Stimulated activated naive CD8-positive, alpha-beta T cell treated with anti-CD3 and anti-CD28 coated beads, Interleukin-15, Interleukin-2, amounts not matched to agents 100 U/mL and 50 U/mL, for 24 hours (primary cell): ENCODE data around the gene SH3BP2.

Source experiments
- ATAC-seq: fragments of 150-1000 bp; cut with Tn5 transposase; one replicate; pipeline ENCODE4 v1.10.0; 2021
- DNase-seq: peaks from one replicate; pipeline ENCODE4 v3.0.0; 2021

The SH3BP2 gene

DNA sequence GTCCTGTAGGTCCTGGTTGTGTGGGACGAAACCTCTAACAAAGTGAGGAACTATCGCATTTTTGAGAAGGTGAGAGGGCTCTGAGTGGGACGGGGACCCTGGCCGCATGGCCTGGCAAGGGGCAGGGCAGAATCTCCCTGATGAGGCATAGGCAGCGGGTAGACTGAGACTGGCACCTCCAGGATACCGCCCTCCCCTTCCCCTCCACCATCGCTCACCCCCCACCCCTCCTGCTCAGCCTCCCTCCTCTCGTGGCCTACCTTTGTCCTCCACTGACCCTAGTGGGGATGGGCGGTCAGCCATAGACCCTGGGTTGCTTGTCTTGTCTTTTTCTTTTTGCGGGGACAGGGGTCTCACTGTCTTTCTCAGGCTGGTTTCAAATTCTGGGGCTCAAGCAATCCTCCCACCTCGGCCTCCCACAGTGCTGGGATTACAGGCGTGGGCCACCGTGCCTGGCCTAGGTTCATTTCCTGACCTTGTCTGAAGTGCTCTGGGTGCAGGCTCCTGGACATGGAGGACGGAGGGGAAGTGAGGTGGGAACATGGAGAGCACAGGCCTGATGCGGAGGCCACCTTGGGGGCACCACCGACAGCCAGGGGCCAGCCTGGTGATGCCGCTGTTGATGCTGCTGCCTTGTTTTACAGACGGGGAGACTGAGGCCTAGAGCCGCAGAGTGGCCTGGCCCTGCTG is 40.2 kb downstream of the SH3BP2 start:
- DNase-seq (no peak), ATAC-seq (no peak)

DNA sequence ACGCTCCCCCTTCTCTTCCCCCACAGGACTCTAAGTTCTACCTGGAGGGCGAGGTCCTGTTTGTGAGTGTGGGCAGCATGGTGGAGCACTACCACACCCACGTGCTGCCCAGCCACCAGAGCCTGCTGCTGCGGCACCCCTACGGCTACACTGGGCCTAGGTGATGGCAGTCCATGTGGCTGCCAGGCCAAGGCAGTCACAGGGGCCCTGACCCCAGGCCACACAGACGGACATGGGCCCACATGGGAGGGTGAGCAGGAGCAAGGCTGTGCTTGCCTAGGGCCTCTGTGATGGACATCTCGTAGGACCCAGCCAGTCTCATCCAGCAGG is 40.8 kb downstream of the SH3BP2 start:
- ATAC-seq: no peak
- no peak for DNase-seq

DNA sequence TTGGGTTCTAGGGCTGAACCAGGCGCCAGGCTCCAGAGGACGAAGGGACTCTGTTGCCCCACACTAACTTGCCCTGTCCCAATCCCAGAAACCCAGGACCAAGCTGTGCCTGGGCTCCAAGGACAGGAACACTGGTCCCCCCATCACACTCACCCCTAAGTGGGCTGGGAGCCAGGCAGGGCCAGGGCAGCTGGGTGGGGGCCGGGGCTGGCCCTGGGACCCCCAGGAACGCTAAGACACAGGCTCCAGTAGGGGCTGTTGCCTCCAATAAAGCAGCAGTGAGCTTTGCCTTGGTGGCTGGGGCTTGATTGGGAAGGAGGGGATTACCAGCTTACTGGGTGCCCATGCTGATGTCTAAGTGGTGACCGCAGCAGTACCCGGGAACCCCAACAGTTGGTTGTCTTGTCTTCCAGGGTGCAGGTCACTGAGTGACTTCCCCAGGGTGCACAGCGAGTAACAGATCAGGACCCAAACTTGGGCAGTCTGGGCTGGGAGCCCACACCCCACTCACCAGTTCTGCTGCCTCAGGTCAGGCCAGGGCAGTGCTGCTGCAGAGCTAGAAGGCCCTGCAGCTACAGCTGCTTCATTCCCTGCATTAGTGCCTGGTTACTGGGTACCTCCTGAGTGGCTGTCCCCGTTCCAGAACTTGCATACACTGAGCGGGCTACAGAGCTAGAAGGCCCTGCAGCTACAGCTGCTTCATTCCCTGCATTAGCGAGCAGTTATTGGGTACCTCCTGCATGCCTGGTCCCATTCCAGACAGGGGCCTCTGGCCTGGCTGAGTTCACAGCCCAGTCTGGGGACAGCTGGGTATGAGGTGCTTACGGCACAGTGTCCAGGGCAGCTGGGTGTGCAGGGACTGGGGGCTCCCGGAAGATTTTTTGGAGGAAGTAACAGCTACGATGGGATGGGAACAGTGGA is 41.4 kb downstream of the SH3BP2 start:
- no peak for ATAC-seq
- DNase-seq: no peak

DNA sequence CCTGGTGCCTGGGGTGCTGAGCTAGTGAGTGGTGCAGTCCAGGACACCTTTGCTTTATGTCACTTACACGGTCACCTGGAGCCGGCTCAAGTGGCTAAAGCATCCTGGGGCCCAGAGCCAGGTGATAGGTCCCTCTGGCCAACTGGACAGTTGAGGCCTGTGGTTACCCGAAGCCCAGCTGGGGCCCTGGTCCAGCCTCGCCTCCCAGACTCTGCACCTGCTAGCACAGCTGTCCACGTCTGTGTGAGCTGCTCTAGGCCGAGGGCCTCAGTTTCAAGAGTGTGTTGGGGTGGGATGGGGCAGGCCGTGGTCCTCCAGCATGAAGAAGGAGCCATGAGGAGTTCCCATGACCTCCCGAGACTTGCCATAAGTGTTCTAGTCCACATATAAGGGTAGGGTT is 43.1 kb downstream of the SH3BP2 start:
- DNase-seq (no peak), ATAC-seq (no peak)

DNA sequence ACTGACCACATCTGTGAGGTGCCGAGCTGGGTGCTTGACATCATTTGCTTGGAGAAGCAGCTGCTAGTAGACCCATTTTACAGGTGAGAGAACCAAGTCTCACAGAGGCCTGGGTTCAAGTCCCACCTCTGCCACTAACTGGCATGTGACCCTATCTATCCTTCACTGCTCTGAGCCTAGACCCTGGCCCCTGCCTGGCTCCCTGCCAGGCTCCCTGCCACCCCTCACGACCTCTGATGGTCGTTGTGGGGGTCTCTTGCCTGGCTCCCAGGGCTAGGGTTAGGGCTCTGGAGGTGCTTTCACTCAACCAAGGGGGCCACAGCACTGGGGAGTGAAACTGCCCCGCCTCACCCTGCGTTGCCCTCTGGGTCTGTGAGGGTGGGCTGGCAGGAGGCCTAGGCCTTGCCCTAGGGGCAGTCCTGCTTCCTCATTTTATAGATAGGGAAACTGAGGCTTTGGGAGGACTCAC is 43.5 kb downstream of the SH3BP2 start:
- no peak for DNase-seq
- no peak for ATAC-seq

DNA sequence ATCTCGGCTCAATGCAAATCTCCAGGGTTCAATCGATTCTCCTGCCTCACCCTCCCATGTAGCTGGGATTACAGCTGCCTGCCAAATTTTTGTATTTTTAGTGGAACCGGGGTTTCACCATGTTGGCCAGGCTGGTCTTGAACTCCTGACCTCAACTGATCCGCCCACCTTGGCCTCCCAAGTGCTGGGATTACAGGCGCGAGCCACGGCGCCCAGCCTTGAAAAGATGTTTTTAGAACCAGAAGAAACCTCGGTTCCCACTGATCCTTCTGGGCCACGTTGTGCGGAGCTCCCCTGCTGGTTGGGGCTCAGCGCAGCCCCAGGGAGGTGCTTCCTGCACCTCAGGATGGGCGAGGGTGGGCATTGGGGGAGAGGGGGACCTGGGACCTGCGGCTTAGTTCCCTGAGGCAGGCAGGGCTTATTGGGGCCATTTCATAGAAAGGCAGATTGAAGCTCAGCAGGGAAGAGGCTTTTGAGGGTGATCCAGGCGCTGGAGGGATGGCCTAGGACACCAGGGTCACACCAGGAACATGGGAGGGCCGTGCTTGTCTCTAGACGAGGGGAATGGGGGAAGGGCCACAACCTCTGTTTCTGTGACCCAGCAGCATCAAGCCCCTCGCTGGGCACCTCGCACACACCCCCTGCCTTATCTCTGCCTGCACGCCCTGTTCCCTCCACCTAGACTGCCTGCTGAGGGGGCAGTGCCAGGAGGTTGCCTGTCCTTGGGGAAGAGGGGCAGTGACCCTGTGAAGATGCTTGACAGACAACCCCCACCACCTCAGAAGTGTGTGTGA is 44.4 kb downstream of the SH3BP2 start:
- ATAC-seq: no peak
- no peak for DNase-seq

DNA sequence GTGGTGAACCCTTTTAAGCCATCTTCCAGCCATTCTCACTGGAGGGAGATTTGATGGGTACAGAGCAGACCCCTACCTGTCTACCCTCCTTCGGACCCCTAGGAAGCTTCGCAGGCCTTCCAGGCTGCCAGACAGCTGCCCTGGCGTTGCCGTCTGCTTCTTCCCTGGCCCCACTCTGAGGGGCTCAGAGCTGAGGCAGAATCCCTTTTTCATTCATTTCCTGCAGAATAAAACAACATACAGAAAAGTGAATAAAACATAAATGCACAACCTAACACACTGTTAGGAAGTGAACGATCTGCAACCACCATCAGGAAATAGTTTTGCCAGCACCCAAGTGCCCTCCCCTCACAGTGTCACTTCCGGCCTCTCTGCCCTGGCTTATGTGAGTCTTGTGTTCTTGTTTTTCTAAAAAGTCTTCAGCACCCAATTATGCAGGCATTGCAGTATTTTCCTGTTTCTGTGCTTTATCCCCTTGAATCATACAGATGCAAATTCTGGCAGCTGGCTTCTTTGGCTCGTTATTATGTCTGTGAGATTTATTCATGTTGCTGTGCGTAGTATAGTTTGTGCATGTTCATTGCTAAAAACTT is 45.1 kb downstream of the SH3BP2 start:
- DNase-seq (peak; percentile 65), ATAC-seq (peak; percentile 83)

DNA sequence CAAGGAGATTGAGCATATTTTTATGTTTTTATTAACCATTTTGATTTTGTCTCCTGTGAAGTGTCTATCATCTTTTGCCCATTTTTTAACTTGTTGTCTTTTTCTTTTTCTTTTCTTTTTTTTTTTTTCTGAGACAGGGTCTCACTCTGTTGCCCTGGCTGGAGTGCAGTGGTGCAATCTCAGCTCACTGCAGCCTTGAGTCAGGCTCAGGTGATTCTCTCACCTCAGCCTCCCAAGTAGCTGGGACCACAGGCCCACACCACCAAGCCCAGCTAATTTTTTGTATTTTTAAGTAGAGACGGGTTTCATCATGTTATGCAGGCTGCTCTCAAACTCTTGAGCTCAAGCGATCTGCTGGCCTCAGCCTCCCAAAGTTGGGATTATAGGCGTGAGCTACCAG is 46.2 kb downstream of the SH3BP2 start:
- ATAC-seq (no peak), DNase-seq (no peak)

DNA sequence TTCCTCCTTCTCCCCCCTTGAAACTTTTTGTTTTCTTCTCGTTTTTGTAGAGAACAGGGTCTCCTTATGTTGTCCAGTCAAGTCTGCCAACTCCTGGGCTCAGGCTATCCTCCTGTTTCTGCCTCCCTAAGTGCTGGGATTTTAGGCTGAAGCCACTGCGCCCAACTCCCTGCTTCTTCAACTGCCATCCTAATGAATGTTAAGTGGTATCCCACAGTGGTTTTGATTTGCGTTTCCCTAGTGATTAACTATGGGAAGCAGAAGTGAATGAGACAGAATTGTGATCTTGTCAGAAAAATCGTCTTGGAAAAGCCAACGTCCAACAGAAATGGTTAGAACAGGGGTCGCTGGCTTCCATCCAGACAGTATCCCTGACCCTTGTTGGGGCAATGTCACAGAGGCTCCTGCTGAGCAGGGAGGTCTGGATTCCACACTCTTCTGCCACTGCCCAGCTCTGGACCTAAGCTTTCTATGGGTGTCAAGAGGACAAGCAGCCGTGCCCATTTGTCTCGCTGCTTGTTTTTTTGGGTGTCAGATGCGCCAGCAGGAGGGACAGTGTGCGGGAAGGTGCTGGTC is 49.9 kb downstream of the SH3BP2 start:
- DNase-seq (no peak), ATAC-seq (no peak)

DNA sequence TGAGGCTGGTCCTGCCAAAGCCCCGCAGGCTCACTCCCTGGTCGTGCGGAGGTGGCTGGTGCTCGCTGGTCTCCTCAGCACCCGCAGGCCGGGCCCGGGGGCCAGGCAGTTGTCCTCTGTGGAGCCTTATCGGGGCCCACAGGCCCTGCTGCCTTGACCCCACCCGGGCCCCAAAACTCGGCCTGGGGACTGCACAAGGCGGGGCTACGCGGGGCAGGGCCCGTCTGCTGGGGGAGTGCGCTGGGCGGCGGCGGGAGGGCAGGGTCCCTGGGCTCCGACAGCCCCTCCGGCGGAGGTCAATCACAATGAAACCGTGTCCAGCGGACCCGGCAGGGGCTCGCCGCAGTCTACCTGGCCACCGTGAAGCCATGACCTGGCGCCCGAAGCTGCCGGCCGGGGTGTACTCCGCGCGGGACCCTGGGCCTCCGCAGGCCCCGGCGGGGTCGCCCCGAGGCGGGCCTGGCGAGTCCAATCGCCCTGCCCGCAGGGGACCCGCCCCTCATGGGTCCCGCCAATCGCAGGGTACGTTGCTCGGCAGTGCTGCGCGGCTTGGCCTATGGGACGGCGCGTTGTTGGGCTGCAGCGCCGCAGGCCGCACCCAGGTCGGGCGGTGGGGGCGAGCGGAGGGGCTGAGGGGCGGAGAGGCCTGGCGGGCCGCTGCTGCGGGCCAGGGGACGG is 50.5 kb downstream of the SH3BP2 start, which contains the start of gene ADD1:
Gene ADD1, plus strand, starts transcription at position 582 of the 678 bp plus-strand sequence. CDS start 32,072 bp downstream, outside the sequence.
- DNase-seq: peak; percentile 94
- ATAC-seq: peak; percentile 99

DNA sequence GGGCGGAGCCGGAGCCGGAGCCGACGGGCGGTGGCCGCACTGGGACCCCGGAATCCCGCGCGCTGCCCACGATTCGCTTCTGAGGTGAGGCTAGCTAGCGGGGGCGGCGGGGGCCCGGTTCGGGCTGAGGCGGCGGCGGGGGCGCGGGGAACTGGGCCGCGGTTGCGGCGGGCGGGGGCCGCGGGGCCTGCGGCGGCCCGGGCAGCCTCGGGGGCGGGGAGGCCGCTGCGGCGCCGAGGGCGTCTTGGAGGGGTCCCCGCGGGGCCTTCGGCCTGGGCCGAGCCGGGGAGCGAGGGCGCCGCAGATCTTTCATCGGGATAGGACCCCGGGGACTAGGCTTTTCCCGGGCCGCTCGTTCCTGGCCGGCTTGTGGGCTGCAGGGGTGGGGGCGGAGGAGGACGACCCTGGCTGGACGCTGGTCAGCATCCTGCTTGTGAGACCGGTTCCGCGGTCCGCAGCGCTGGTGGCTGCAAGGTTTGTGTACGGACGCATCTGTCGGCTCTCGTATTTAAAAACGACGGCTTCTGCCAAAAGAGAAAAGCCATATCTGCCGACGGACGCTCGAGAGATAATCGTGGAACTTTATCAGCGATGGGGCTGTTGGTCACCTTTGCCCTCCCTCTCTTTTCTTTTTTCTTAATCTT is 51.2 kb downstream of the SH3BP2 start:
- peak; percentile 10 for ATAC-seq
- DNase-seq: no peak

DNA sequence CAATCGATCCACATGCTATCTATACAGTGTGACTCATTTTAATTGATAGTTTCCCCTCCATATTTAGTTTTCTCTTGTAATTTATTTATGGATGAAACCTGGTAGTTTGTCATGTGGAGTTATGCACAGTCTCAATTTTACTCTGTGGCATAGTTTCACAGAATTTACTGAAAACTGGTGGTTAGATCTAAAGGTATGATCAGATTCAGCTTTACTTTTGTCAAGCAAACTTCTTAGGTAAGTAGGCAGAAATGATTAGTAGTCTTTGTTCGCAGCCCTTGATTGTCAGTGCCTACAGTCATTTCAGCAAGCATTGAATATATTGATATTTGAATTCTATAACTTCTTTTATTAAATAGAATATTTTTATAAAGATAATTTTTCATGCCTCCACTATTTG is 53.3 kb downstream of the SH3BP2 start:
- ATAC-seq (no peak), DNase-seq (no peak)

DNA sequence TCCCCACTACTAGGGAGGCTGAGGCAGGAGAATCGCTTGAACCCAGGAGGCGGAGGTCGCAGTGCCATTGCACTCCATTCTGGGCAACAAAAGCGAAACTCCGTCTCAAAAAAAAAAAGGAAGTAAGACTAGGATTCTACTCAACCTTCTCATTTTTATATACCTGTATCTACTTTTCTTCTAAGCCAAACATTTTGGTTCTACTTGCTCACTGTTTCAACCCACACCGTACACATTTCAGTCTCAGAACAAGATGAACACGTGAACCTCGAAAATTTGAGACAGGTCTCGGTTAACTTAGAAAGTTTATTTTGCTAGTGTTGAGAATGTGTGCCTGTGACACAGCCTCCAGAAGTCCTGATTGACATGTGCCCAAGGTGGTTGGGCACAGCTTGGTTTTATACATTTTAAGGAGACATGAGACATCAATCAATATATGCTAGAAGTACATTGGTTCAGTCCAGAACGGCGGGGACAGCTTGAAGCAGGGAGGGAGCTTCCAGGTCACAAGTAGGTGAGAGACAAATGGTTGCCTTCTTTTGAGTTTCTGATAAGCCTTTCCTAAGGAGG is 54.5 kb downstream of the SH3BP2 start:
- ATAC-seq (no peak), DNase-seq (no peak)

DNA sequence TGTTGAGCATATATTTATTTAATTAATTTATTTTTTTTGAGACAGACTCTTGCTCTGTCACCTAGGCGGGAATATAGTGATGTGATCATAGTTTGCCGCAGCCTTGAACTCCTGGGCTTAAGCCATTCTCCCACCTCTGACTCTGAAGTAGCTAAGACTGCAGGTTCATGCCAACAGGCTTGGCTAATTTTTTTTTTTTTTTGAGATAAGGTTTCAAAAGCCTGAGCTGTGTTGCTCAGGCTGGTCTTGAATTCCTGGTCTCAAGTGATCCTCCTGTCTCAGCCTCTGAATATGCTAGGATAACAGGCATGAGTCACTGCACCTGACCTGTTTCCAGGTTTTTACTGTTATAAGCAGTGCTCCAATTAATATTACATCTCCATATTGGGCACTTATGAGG is 55.6 kb downstream of the SH3BP2 start:
- DNase-seq: no peak
- ATAC-seq: no peak

DNA sequence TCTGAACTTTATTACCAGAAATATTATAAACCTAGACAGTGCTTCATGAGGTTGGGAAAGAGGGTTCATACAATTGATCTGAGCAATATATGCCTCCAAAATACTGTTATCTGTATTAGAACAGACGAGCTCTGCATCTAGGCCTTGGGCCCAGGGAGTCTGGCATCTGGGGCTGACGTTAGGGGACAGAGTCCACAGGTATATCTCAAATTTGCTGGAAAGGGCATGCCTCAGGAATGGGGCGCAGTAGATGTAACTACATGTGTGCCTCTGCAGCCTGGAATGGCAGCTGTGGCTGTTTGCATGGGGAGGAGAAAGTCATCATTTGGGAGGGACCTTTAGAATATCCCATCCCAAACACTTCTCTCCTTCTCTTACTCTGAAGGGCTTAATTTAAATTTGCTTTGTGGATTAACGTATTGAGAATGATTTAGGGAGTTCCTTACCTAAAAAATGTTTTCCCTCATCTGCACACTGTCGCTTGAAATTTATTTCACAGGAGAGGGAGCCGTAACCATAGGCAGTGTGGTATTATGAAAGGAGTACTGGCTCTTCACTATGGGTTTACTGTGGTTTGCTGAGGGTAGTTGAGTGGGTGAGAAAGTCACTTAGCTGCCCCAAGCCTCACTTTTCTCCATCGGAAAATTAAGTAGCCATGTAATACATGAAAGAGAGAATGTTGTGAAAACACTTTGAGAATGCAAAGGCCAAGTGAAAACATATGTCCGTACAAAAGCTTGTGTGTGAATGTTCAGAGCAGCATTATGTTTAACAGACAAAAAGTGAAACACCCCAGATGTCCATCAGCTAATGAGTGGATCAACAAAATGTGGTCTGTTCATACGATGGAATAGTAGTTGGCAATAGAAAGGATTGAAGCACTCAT is 56.6 kb downstream of the SH3BP2 start:
- no peak for ATAC-seq
- DNase-seq: no peak

DNA sequence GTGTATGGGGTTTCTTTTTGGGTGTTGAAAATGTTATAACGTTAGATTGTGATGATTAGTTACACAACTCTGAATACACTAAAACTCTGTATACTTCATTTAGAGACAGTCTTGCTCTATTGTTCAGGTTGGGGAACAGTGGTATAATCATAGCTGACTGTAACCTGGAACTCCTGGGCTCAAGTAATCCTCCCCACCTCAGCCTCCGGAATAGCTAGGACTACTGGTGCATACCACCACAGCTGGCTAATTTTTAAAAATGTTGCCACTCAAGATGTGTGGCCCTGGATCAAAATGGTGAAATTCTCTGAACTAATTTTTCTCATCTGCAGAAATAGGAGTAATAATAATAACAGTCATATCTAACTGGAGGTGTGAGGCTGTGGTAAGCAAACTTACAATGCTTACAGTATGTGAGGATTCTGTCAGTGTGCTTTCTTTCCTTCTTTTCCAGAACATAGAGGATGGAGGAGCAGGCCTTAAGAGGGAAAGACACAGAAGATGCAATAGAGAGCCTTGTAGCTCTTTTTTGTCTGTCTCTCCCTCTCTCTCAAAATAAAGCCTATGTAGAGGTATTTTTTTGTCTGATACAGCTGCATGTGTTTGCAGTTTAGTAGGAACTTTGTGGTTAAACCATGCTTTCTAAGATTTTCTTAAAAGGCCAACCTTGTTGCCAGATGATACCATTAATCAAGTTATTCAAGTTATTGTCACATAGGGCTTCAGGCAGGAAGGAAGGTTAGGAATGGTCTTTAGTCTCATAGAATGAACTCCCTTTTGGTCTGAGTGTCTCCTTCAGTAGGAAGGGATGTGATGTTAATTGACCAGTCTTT is 58.3 kb downstream of the SH3BP2 start:
- DNase-seq (no peak), ATAC-seq (no peak)

DNA sequence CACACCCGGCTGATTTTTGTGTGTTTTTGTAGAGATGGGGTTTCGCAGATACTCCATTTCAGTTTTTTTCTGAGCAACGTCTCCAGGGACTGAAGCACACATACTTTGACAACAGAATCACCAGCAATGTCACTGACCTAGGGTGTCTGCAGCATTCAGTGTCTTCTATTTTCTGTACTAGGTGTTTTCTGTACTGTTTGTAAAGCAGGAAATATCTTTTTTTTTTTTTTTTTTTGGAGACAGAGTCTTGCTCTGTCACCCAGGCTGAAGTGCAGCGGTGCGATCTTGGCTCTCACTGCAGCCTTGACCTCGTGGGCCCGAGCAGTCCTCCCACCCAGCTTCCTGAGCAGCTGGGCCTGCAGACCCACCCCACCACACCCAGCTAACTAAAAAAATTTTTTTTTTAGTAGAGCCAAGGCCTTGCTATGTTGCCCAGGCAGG is 59.6 kb downstream of the SH3BP2 start:
- ATAC-seq (peak; percentile 26), DNase-seq (no peak)

DNA sequence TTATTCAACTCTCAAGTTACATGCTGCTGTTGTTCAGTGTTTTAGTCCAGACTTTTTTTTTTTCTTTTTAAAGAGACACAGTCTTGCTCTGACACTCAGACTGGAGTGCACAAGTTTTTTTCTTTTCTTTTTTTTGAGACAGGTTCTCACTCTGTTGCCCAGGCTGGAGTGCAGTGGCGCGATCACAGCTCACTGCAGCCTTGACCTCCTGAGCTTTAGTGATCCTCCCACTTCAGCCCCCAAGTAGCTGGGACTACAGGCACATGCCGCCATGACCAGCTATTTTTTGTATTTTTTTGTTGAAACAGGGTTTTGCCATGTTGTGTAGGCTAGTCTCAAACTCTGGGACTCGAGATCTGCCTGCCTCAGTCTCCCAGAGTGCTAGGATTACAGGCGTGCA is 62.7 kb downstream of the SH3BP2 start:
- no peak for ATAC-seq

More for the DNA sequence above, 62.7 kb downstream of the SH3BP2 start:
- no peak for DNase-seq
